Uterus (tissue), 4 donors: ENCODE measurements around the gene IVNS1ABP. TPM values are rescaled to one million over a fixed set of nuclear protein-coding genes. Genes with fewer than 3 reads are reported as not detected.
"Not testable (repeated sequence)": the region's sequence is repeated elsewhere in the genome, so short reads cannot be mapped to it uniquely, and the experiment has no call there.

Source experiments
- DNase-seq, 2 donors: peaks; one replicate each; pipeline ENCODE4 v3.0.0-alpha.2; 2019 to 2020
- H3K27ac ChIP-seq, 2 donors: fragments of 200-600 bp; sonication (generic); 1 replicate in 1 of 2; 2 replicates in 1 of 2; pipeline ENCODE4 v1.5.1; 2016 to 2018
- H3K27me3 ChIP-seq, 2 donors: fragments of 200-600 bp; sonication (generic); one replicate each; pipeline ENCODE4 v1.5.1; 2018 to 2019; ENCODE audit warnings: control low read depth in 1 of 2
- H3K36me3 ChIP-seq, 2 donors: fragments of 200-600 bp; sonication (generic); one replicate each; pipeline ENCODE4 v1.5.1; 2019; ENCODE audit warnings: control low read depth in 1 of 2
- H3K4me1 ChIP-seq, 2 donors: fragments of 200-600 bp; sonication (generic); one replicate each; pipeline ENCODE4 v1.5.1; 2018 to 2019; ENCODE audit warnings: control low read depth in 1 of 2
- H3K4me3 ChIP-seq, 2 donors: fragments of 200-600 bp; sonication (generic); 1 replicate in 1 of 2; 2 replicates in 1 of 2; pipeline ENCODE4 v1.5.1; 2018 to 2019; ENCODE audit warnings: mild to moderate bottlenecking in 1 of 2
- H3K9me3 ChIP-seq, 2 donors: fragments of 200-600 bp; sonication (generic); one replicate each; pipeline ENCODE4 v1.5.1; 2019; ENCODE audit warnings: control low read depth in 1 of 2
- POLR2A ChIP-seq, 2 donors: fragments of 450-650 bp; IDR thresholded peaks; one replicate each; pipeline ENCODE4 v1.6.1; 2016; ENCODE audit warnings: antibody characterized with exemption in 2 of 2, mild to moderate bottlenecking in 1 of 2, moderate library complexity in 1 of 2
- intact Hi-C: fragments of 100-400 bp; cut with DNase I; formaldehyde crosslinking; loops from one replicate; pipeline ENCODE4 v1.15.1; 2023; ENCODE audit warnings: low total_unique reads
- total RNA-seq, 4 donors: library from RNA; depleted of rRNA in 3 of 4; stranded (reverse); fragments of >200 nt in 3 of 4; gene quantifications; one replicate each; pipeline versions ENCODE4 v1.1.0 to v1.2.4, GENCODE V29; 2014 to 2023
- TF ChIP-seq, protein P1 (sequence below), 4 experiments: fragments of 200-600 bp in 2 of 4; fragments of 450-650 bp in 2 of 4; sonication (generic) in 2 of 4; IDR thresholded peaks; one replicate each; pipeline ENCODE4 v1.5.1; 2016 to 2019; ENCODE audit warnings: antibody characterized with exemption in 4 of 4, mild to moderate bottlenecking in 2 of 4, moderate library complexity in 1 of 4
- donor health status: DM: yes; HTN: yes; CAD: no.

Gene IVNS1ABP
- total RNA-seq, 4 donors from 2014 or later, result 28.8 to 113 (median 39.4) TPM

DNA sequence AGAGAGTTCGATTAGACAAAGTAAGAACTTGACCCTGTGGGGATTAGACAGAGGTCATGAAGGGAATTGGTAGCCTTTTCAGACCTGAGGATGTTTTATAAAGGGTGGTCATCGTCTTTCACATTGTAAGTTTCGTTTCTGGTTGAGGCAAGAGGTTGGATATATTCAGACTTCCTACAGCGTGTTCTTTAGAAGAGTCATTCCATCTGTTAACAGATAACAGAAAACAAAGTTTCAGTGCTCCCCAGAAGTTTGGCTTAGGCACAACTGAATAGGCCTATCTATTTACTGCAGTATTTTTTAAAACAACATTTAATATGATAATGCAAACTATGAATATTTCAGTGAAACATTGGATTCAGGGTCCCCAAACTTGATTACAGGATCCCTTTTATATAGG lies 17.1 kb upstream of the IVNS1ABP start:
- Histone ChIP-seq H3K27ac (no peak overlapping the region), H3K4me3 (no peak overlapping the region), H3K9me3 (no peaks in the 10 kb centered on the region), H3K27me3 (no peaks in the 10 kb centered on the region), H3K36me3 (no peaks in the 10 kb centered on the region), H3K4me1 (no peaks in the 10 kb centered on the region)
- intact Hi-C loops, result no loop called here
- DNase-seq, result no peak
- no peak for TF ChIP-seq POLR2A (IDR thresholded peaks at IDR 0.05)
- TF ChIP-seq, protein P1, sequence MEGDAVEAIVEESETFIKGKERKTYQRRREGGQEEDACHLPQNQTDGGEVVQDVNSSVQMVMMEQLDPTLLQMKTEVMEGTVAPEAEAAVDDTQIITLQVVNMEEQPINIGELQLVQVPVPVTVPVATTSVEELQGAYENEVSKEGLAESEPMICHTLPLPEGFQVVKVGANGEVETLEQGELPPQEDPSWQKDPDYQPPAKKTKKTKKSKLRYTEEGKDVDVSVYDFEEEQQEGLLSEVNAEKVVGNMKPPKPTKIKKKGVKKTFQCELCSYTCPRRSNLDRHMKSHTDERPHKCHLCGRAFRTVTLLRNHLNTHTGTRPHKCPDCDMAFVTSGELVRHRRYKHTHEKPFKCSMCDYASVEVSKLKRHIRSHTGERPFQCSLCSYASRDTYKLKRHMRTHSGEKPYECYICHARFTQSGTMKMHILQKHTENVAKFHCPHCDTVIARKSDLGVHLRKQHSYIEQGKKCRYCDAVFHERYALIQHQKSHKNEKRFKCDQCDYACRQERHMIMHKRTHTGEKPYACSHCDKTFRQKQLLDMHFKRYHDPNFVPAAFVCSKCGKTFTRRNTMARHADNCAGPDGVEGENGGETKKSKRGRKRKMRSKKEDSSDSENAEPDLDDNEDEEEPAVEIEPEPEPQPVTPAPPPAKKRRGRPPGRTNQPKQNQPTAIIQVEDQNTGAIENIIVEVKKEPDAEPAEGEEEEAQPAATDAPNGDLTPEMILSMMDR (IDR thresholded peaks at IDR 0.05), result no peak

DNA sequence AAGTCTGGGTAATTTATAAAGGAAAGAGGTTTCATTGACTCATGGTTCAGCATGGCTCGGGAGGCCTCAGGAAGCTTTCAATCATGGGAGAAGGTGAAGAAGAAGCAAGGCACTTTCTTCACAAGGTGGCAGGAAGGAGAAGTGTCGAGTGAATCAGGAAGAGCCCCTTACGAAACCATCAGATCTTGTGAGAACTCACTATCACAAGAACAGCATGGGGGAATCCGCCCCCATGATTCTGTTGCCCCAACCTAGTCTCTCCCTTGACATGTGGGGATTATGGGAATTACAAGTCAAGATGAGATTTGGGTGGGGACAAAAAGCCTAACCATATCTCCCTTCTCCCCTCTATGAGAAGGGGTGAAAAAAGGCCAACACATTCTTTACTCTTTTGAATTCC lies 11.2 kb upstream of the IVNS1ABP start:
- H3K4me3 ChIP-seq, result no peak overlapping the region
- H3K27me3 ChIP-seq, result no peaks in the 10 kb centered on the region
- no peak for TF ChIP-seq POLR2A (IDR thresholded peaks at IDR 0.05)
- TF ChIP-seq, protein P1 (IDR thresholded peaks at IDR 0.05), result no peak
- H3K4me1 ChIP-seq, result no peaks in the 10 kb centered on the region
- H3K9me3 ChIP-seq, result no peaks in the 10 kb centered on the region
- H3K27ac ChIP-seq, result no peak overlapping the region
- no peaks in the 10 kb centered on the region for H3K36me3 ChIP-seq
- DNase-seq, result no peak
- intact Hi-C loops, result no loop called here

DNA sequence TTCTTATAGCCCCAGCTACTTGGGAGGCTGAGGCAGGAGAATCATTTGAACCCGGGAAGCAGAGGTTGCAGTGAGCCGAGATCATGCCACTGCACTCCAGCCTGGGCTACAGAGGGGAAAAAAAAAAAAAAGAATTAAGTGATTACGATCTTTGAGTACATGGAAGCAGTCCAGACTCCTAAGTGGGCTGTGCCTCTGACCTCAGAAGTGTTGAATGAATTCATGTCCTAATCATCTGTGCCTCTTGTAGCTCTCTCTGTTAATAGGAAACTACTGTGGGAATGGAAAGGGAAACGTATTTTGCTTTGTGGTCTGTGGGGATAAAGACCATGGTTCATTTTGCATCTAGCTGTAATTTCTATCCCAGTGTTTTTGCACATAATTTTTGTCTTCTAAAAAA lies 8.4 kb upstream of the IVNS1ABP start:
- intact Hi-C loops, result no loop called here
- Histone ChIP-seq H3K9me3 (no peaks in the 10 kb centered on the region), H3K27ac (no peak overlapping the region), H3K27me3 (no peaks in the 10 kb centered on the region), H3K4me1 (no peaks in the 10 kb centered on the region), H3K4me3 (no peak overlapping the region), H3K36me3 (no peaks in the 10 kb centered on the region)
- DNase-seq, result no peak
- no peak for TF ChIP-seq POLR2A (IDR thresholded peaks at IDR 0.05)
- TF ChIP-seq, protein P1 (IDR thresholded peaks at IDR 0.05), result no peak

DNA sequence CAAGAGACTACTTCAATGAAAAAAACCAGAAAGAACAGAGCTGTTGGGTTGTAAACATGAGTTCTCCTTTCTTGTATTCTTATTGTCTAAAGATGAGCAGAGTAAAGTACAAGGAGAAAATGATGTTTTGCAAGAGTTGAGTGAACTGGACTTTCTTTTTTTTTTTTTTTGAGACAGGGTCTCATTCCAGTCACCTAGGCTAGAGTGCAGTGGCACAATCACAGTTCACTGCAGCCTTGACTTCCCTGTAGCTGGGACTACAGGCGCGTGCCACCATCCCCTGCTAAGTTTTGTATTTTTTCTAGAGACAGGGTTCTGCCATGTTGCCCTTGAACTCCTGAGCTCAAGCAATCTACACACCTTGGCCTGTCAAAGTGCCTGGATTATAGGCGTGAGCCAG lies 7.1 kb upstream of the IVNS1ABP start:
- no peak for DNase-seq
- no peaks in the 10 kb centered on the region for H3K36me3 ChIP-seq
- no peaks in the 10 kb centered on the region for H3K27me3 ChIP-seq
- H3K4me1 ChIP-seq, result no peaks in the 10 kb centered on the region
- no peaks in the 10 kb centered on the region for H3K9me3 ChIP-seq
- TF ChIP-seq, protein P1 (IDR thresholded peaks at IDR 0.05), result no peak
- no peak for TF ChIP-seq POLR2A (IDR thresholded peaks at IDR 0.05)
- H3K4me3 ChIP-seq, result no peak overlapping the region
- no peak overlapping the region for H3K27ac ChIP-seq
- intact Hi-C loops, result no loop called here

DNA sequence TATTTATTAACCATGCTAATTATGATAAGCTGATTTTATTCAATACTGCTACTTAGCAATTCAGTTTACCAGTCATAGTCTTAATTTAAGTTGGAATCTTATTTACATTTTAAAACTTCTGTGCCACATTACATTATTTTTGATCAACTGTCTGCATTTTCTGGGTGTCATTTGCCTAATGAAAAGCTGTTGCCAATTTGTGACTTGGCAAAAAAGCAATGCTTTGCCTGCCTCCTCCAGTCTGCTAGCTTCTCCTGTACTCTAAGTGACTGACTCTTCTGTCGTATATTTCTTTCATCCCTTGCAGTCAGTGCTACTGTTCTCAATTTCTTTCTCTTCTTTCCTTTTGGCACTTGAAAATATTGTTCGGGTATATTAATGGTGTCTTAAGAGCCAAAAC lies 5.6 kb upstream of the IVNS1ABP start:
- peaks cover 0 to 5% of the 10 kb centered on the region in 2 donors for H3K4me1 ChIP-seq
- intact Hi-C loops, result no loop called here
- no peak overlapping the region for H3K27ac ChIP-seq
- TF ChIP-seq POLR2A (IDR thresholded peaks at IDR 0.05), result no peak
- TF ChIP-seq, protein P1 (IDR thresholded peaks at IDR 0.05), result no peak
- H3K9me3 ChIP-seq, result no peaks in the 10 kb centered on the region
- no peaks in the 10 kb centered on the region for H3K36me3 ChIP-seq
- DNase-seq, result no peak
- no peaks in the 10 kb centered on the region for H3K27me3 ChIP-seq
- H3K4me3 ChIP-seq, result no peak overlapping the region

DNA sequence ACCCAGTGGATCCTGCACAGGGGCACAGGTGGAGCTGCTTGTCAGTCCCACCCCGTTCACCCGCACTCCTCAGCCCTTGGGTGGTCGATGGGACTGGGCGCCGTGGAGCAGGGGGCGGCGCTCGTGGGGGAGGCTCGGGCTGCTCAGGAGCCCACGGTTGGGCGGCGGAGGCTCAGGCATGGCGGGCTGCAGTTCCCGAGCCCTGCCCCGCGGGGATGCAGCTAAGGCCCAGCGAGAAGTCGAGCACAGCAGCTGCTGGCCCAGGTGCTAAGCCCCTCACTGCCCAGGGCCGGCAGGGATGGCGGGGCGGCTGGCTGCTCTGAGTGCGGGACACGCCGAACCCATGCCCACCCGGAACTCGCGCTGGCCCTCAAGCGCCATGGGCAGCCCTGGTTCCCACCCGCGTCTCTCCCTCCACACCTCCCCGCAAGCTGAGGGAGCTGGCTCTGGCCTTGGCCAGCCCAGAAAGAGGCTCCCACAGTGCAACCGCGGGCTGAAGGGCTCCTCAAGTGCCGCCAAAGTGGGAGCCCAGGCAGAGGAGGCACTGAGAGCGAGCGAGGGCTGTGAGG lies 4.7 kb upstream of the IVNS1ABP start:
- DNase-seq, intact Hi-C loops, H3K9me3 ChIP-seq, H3K4me1 ChIP-seq, H3K27ac ChIP-seq, H3K27me3 ChIP-seq, H3K4me3 ChIP-seq, H3K36me3 ChIP-seq: not testable (repeated sequence)

DNA sequence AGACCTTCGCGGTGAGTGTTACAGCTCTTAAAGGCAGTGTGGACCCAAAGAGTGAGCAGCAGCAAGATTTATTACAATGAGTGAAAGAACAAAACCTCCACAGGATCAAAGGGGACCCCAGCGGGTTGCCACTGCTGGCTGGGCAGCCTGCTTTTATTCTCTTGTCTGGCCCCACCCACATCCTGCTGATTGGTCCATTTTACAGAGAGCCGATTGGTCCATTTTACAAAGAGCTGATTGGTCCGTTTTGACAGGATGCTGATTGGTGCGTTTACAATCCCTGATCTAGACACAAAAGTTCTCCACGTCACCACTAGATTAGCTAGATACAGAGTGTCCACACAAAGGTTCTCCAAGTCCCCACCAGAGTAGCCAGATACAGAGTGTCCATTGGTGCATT lies 4.1 kb upstream of the IVNS1ABP start:
- intact Hi-C loops, H3K4me1 ChIP-seq: not testable (repeated sequence)

More for the DNA sequence above, 4.1 kb upstream of the IVNS1ABP start:
- H3K27me3 ChIP-seq, DNase-seq, H3K27ac ChIP-seq, H3K4me3 ChIP-seq, H3K36me3 ChIP-seq, H3K9me3 ChIP-seq: not testable (repeated sequence)
